ENCODE results near the gene S100Z.
A peak's percentile ranks its signal among the peaks of the same experiment; 100 is the strongest.

S100Z gene

GRCh38 chr5:76954383-76954763 is 104.6 kb downstream of the S100Z start:
- no peaks in the 10 kb centered on the region for H3K36me3 ChIP-seq (ENCODE audit: insufficient read depth, low read length)
- H3K9me3 ChIP-seq (ENCODE audit: low read length): no peaks in the 10 kb centered on the region
- peaks cover 59% of the 10 kb centered on the region for H3K27me3 ChIP-seq (ENCODE audit: insufficient read depth, low read length)
- no peak overlapping the region for H3K4me3 ChIP-seq (ENCODE audit: low read length)
- peak overlapping the region; percentile 75 for H2AFZ ChIP-seq (ENCODE audit: low read depth, low read length)
- H3K4me1 ChIP-seq (ENCODE audit: insufficient read depth, low read length): peaks cover 5% of the 10 kb centered on the region

GRCh38 chr5:76956033-76956432 is 106.2 kb downstream of the S100Z start:
- Histone ChIP-seq H3K27me3 (ENCODE audit: insufficient read depth, low read length) (peaks cover 56% of the 10 kb centered on the region), H3K36me3 (ENCODE audit: insufficient read depth, low read length) (no peaks in the 10 kb centered on the region), H2AFZ (ENCODE audit: low read depth, low read length) (no peak overlapping the region), H3K4me3 (ENCODE audit: low read length) (no peak overlapping the region), H3K9me3 (ENCODE audit: low read length) (no peaks in the 10 kb centered on the region), H3K4me1 (ENCODE audit: insufficient read depth, low read length) (peaks cover 5% of the 10 kb centered on the region)

GRCh38 chr5:76958991-76959767 is 109.4 kb downstream of the S100Z start:
- no peak overlapping the region for H3K4me3 ChIP-seq (ENCODE audit: low read length)
- no peak overlapping the region for H2AFZ ChIP-seq (ENCODE audit: low read depth, low read length)
- no peaks in the 10 kb centered on the region for H3K36me3 ChIP-seq (ENCODE audit: insufficient read depth, low read length)
- H3K9me3 ChIP-seq (ENCODE audit: low read length): no peaks in the 10 kb centered on the region
- H3K4me1 ChIP-seq (ENCODE audit: insufficient read depth, low read length): no peaks in the 10 kb centered on the region
- peaks cover 24% of the 10 kb centered on the region for H3K27me3 ChIP-seq (ENCODE audit: insufficient read depth, low read length)

- H3K9me3 ChIP-seq (ENCODE audit: low read length): no peaks in the 10 kb centered on the region
These were observed 110.3 kb downstream of the S100Z start for GRCh38 chr5:76960004-76960625.

GRCh38 chr5:76964060-76964459 is 114.2 kb downstream of the S100Z start:
- Histone ChIP-seq H3K4me1 (ENCODE audit: insufficient read depth, low read length) (no peaks in the 10 kb centered on the region), H3K4me3 (ENCODE audit: low read length) (no peak overlapping the region), H3K27me3 (ENCODE audit: insufficient read depth, low read length) (peaks cover 3% of the 10 kb centered on the region)

More at GRCh38 chr5:76960004-76960625, 110.3 kb downstream of the S100Z start:
- Histone ChIP-seq H3K27me3 (ENCODE audit: insufficient read depth, low read length) (peaks cover 15% of the 10 kb centered on the region), H3K4me1 (ENCODE audit: insufficient read depth, low read length) (no peaks in the 10 kb centered on the region), H3K4me3 (ENCODE audit: low read length) (no peak overlapping the region), H2AFZ (ENCODE audit: low read depth, low read length) (no peak overlapping the region), H3K36me3 (ENCODE audit: insufficient read depth, low read length) (no peaks in the 10 kb centered on the region)

More at GRCh38 chr5:76964060-76964459, 114.2 kb downstream of the S100Z start:
- Histone ChIP-seq H3K9me3 (ENCODE audit: low read length) (no peaks in the 10 kb centered on the region), H3K36me3 (ENCODE audit: insufficient read depth, low read length) (no peaks in the 10 kb centered on the region), H2AFZ (ENCODE audit: low read depth, low read length) (no peak overlapping the region)

Data from neuron (in vitro differentiated cells).